Lower leg skin (tissue), 3 donors: ENCODE data around the gene VPS8.

Experiments
- CTCF ChIP-seq, 3 donors: fragments of 450-650 bp; IDR thresholded peaks; one replicate each; pipeline ENCODE4 v1.5.1; 2016; ENCODE audit warnings: antibody characterized with exemption in 3 of 3, mild to moderate bottlenecking in 3 of 3, moderate library complexity in 2 of 3
- POLR2A ChIP-seq, 2 donors: fragments of 450-650 bp; IDR thresholded peaks; one replicate each; pipeline ENCODE4 v1.6.1; 2016 to 2017; ENCODE audit warnings: antibody characterized with exemption in 2 of 2, mild to moderate bottlenecking in 1 of 2, moderate library complexity in 1 of 2

- no peak for TF ChIP-seq CTCF (IDR thresholded peaks at IDR 0.05)
- no peak for TF ChIP-seq POLR2A (IDR thresholded peaks at IDR 0.05)
Observed at GRCh38 chr3:184766555-184767261, 45.3 kb upstream of the VPS8 start.
